IMR-90 (cell line): ENCODE results near the gene CD6. TPM values are rescaled to one million over a fixed set of nuclear protein-coding genes. Genes with fewer than 3 reads are reported as not detected.

Source experiments
- ATAC-seq: fragments of 200-7000 bp; cut with Tn5 transposase; 2 replicates; pipeline ENCODE4 v1.9.1; 2020; ENCODE audit warnings: low read depth, mild to moderate bottlenecking, moderate library complexity
- BruUV-seq: library from RNA; stranded (reverse); fragments of 400-500 nt; replicated peaks from 2 replicates; lab custom pipeline; 2021; lab: Mats Ljungman, UMichigan
- CTCF ChIA-PET: fragments of 300-600 bp; formaldehyde crosslinking; extraction: SDS; loops from one replicate; lab custom pipeline; 2021; ENCODE audit warnings: antibody characterized with exemption; lab: Yijun Ruan, JAX
- POLR2A ChIA-PET: fragments of 300-600 bp; sonication (Branson Sonifier 250); formaldehyde crosslinking; loops from one replicate; lab custom pipeline; 2022; ENCODE audit warnings: antibody characterized with exemption; ENCODE audit not compliant: unreplicated experiment; lab: Charles Lee
- DNase-seq: peaks from one replicate; pipeline ENCODE4 v3.0.0; 2013
- H2AFZ ChIP-seq: replicated peaks from 2 replicates; pipeline ENCODE3; 2013; ENCODE audit warnings: low read length, mild to moderate bottlenecking; ENCODE audit not compliant: poor library complexity
- H2AK5ac ChIP-seq: 2 replicates; pipeline ENCODE4 v1.6.1; 2013; ENCODE audit warnings: low read depth, low read length, inconsistent platforms
- H2AK9ac ChIP-seq: replicated peaks from 2 replicates; pipeline ENCODE3; 2013; ENCODE audit warnings: mild to moderate bottlenecking, low read depth, low read length, moderate library complexity; ENCODE audit not compliant: poor library complexity
- H2BK120ac ChIP-seq: 2 replicates; pipeline ENCODE4 v1.6.1; 2013; ENCODE audit warnings: low read depth, low read length, inconsistent platforms
- H2BK15ac ChIP-seq: 3 replicates; pipeline ENCODE4 v1.6.1; 2013; ENCODE audit warnings: low read depth, low read length, inconsistent platforms
- H2BK20ac ChIP-seq: 2 replicates; pipeline ENCODE4 v1.6.1; 2013; ENCODE audit warnings: low read depth, mild to moderate bottlenecking, inconsistent platforms, low read length, moderate library complexity
- H2BK5ac ChIP-seq: 2 replicates; pipeline ENCODE4 v1.6.1; 2013; ENCODE audit warnings: mild to moderate bottlenecking, low read depth, low read length, inconsistent platforms; ENCODE audit not compliant: poor library complexity, severe bottlenecking
- H3K14ac ChIP-seq: replicated peaks from 2 replicates; pipeline ENCODE4 v1.6.1; 2013; ENCODE audit warnings: low read depth, low read length, inconsistent platforms
- H3K18ac ChIP-seq: 2 replicates; pipeline ENCODE4 v1.6.1; 2013; ENCODE audit warnings: low read depth, low read length, control low read depth
- H3K23ac ChIP-seq: 2 replicates; pipeline ENCODE4 v1.6.1; 2013; ENCODE audit warnings: low read depth, low read length, inconsistent platforms
- H3K27ac ChIP-seq: 2 replicates; pipeline ENCODE4 v1.5.1; 2013; ENCODE audit warnings: mild to moderate bottlenecking, control low read depth, low read length; ENCODE audit not compliant: insufficient read depth
- H3K27me3 ChIP-seq: 2 replicates; pipeline ENCODE4 v1.6.1; 2013; ENCODE audit warnings: low read length; ENCODE audit not compliant: control insufficient read depth, insufficient read depth
- H3K36me3 ChIP-seq: 2 replicates; pipeline ENCODE4 v1.6.1; 2013; ENCODE audit warnings: low read length, mixed read lengths; ENCODE audit not compliant: control insufficient read depth, insufficient read depth
- H3K4ac ChIP-seq: 2 replicates; pipeline ENCODE4 v1.6.1; 2013; ENCODE audit warnings: low read depth, low read length, inconsistent platforms
- H3K4me1 ChIP-seq: 2 replicates; pipeline ENCODE4 v1.6.1; 2013; ENCODE audit warnings: low read length, mixed read lengths; ENCODE audit not compliant: control insufficient read depth, insufficient read depth
- H3K4me2 ChIP-seq: 2 replicates; pipeline ENCODE4 v1.6.1; 2013; ENCODE audit warnings: low read depth, mild to moderate bottlenecking, control low read depth, low read length, moderate library complexity
- H3K4me3 ChIP-seq: 2 replicates; pipeline ENCODE4 v1.5.1; 2013; ENCODE audit warnings: low read depth, mild to moderate bottlenecking, control low read depth, low read length, moderate library complexity; ENCODE audit not compliant: insufficient read depth
- H3K56ac ChIP-seq: 2 replicates; pipeline ENCODE4 v1.6.1; 2013; ENCODE audit warnings: low read length, inconsistent platforms; ENCODE audit not compliant: insufficient read depth; ENCODE audit errors: extremely low read depth
- H3K79me1 ChIP-seq, 2 experiments: 2 replicates each; pipeline ENCODE4 v1.6.1; 2013; ENCODE audit warnings: low read length in 2 of 2, inconsistent platforms in 1 of 2, low read depth in 1 of 2
- H3K9ac ChIP-seq: 2 replicates; pipeline ENCODE4 v1.6.1; 2013; ENCODE audit warnings: low read depth, low read length, control low read depth
- H3K9me1 ChIP-seq: 2 replicates; pipeline ENCODE4 v1.6.1; 2013; ENCODE audit warnings: low read length, inconsistent platforms; ENCODE audit not compliant: insufficient read depth
- H3K9me3 ChIP-seq: 2 replicates; pipeline ENCODE4 v1.6.1; 2013; ENCODE audit warnings: low read length; ENCODE audit not compliant: control insufficient read depth, insufficient read depth
- H4K20me1 ChIP-seq: 2 replicates; pipeline ENCODE4 v1.6.1; 2013; ENCODE audit warnings: low read length, inconsistent platforms; ENCODE audit not compliant: insufficient read depth
- H4K5ac ChIP-seq: 2 replicates; pipeline ENCODE4 v1.6.1; 2013; ENCODE audit warnings: mild to moderate bottlenecking, low read depth, low read length, control low read depth
- H4K8ac ChIP-seq, 2 experiments: 2 replicates each; pipeline ENCODE4 v1.6.1; 2013; ENCODE audit warnings: low read depth in 2 of 2, low read length in 2 of 2, control low read depth in 1 of 2, inconsistent platforms in 1 of 2
- H4K91ac ChIP-seq: 2 replicates; pipeline ENCODE4 v1.6.1; 2013; ENCODE audit warnings: low read depth, low read length, inconsistent platforms; ENCODE audit not compliant: insufficient read depth
- CHD1 ChIP-seq: IDR thresholded peaks from 2 replicates; pipeline ENCODE4 v1.6.1; 2012; ENCODE audit warnings: low read depth, low read length, improper control_type of control experiment
- FOS ChIP-seq: fragments of 150-350 bp; IDR thresholded peaks from 2 replicates; pipeline ENCODE4 v1.6.1; 2016; ENCODE audit warnings: low read depth, low read length
- MXI1 ChIP-seq: IDR thresholded peaks from 2 replicates; pipeline ENCODE4 v1.6.1; 2012; ENCODE audit warnings: low read depth, mild to moderate bottlenecking, low read length, moderate library complexity, borderline replicate concordance
- WGBS, 2 experiments: methylation state at CpG; one replicate each; pipeline versions ENCODE4 v1.1.5 to v1.1.7; 2013; ENCODE audit warnings: missing lambda C conversion rate in 2 of 2; ENCODE audit not compliant: insufficient read length in 1 of 2; ENCODE audit errors: extremely low coverage in 2 of 2; 5-methylcytosine and 5-hydroxymethylcytosine counted together
- dilution Hi-C: fragments of 300-500 bp; cut with HindIII; formaldehyde crosslinking; loops from one replicate; pipeline ENCODE4 v1.14.3; 2018; ENCODE audit warnings: low sequenced_read_pairs; ENCODE audit not compliant: unreplicated experiment
- in situ Hi-C: fragments of 300-500 bp; cut with MboI; formaldehyde crosslinking; loops from 3 replicates; pipeline ENCODE4 v1.14.3; 2019; ENCODE audit warnings: low sequenced_read_pairs, inconsistent platforms, mixed read lengths
- intact Hi-C: fragments of 100-400 bp; cut with micrococcal nuclease; formaldehyde crosslinking; loops from 2 replicates; pipeline ENCODE4 v1.10.0; 2022
- polyA plus RNA-seq, 3 experiments: library from polyadenylated mRNA; depleted of rRNA; stranded (reverse); fragments of >200 nt; gene quantifications; 2 replicates each; pipeline ENCODE4 v1.2.3, GENCODE V29; 2012; ENCODE audit warnings: low replicate concordance in 1 of 3
- total RNA-seq: library from RNA; depleted of rRNA; stranded (reverse); fragments of >200 nt; gene quantifications from 2 replicates; pipeline ENCODE4 v1.2.3, GENCODE V29; 2012

The CD6 gene
- total and polyA plus RNA-seq, 2 of the 4 experiments (the other 2 are of a cell fraction), result not detected

DNA sequence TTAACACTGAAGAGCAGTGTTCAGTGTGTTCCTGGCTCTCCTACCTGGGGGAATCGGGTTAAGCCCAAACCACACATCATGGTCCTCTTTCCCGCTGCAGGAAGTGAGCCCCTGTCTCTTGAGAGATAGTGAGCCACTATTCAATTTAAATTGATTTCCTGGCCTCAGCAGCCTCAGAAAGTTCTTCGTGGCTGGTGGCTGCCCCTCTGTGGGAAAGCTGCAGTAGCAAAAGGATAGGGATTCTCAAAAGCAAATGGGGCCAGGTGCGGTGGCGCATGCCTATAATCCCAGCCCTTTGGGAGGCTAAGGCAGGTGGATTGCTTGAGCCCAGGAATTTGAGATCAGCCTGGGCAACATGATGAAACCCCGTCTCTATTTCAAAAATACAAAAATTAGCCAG lies 81.7 kb downstream of the CD6 start:
- Histone ChIP-seq H3K79me1 (no peaks in the 10 kb centered on the region), H2AK5ac (no peak overlapping the region), H2BK15ac (no peak overlapping the region), H3K4me3 (no peak overlapping the region), H4K20me1 (no peaks in the 10 kb centered on the region), H3K18ac (no peak overlapping the region), H3K4me1 (no peaks in the 10 kb centered on the region), H4K8ac (no peak overlapping the region), H3K9me3 (no peaks in the 10 kb centered on the region), H4K91ac (no peak overlapping the region), H2BK20ac (no peak overlapping the region), H3K4ac (no peak overlapping the region), H3K4me2 (no peak overlapping the region), H2BK120ac (no peak overlapping the region), H2BK5ac (no peak overlapping the region), H4K5ac (no peak overlapping the region), H3K27ac (no peak overlapping the region), H3K27me3 (peaks cover 45% of the 10 kb centered on the region), H3K9ac (no peak overlapping the region), H3K14ac (no peak overlapping the region), H3K9me1 (no peaks in the 10 kb centered on the region), H3K56ac (no peak overlapping the region), H2AK9ac (no peak overlapping the region), H2AFZ (no peak overlapping the region), H3K23ac (no peak overlapping the region), H3K36me3 (no peaks in the 10 kb centered on the region)
- dilution Hi-C loops, result no loop called here
- no TSS peak for BruUV-seq
- CTCF ChIA-PET, result no interaction called here
- in situ Hi-C loops, result no loop called here
- intact Hi-C loops, result no loop called here
- DNase-seq (no peak), ATAC-seq (no peak)
- 0% methylated on average over 1 of the region's 6 CpGs; no CpG with 5 or more reads in 1 of the 2 experiments for whole genome bisulfite sequencing, 2 experiments
- POLR2A ChIA-PET, result no interaction called here
- TF ChIP-seq FOS (no peak), CHD1 (no peak), MXI1 (no peak)
